ENCODE measurements around the gene RARB. TPM values are rescaled to one million over a fixed set of nuclear protein-coding genes. Genes with fewer than 3 reads are reported as not detected.

Gene RARB
- total RNA-seq, 4 donors from 2014 or later: 0.34 to 1.6 (median 1.0) TPM

- no peak for TF ChIP-seq CTCF (IDR thresholded peaks at IDR 0.05; ENCODE audit: low read depth)
These were observed 43.2 kb downstream of the RARB start for GRCh38 chr3:25471081-25471768.

- TF ChIP-seq CTCF (IDR thresholded peaks at IDR 0.05; ENCODE audit: low read depth): no peak
These were observed 44.1 kb downstream of the RARB start for GRCh38 chr3:25472153-25472552.

- TF ChIP-seq CTCF (IDR thresholded peaks at IDR 0.05; ENCODE audit: low read depth): no peak
These were observed 44.7 kb downstream of the RARB start for GRCh38 chr3:25472731-25473130.

- no peak for TF ChIP-seq CTCF (IDR thresholded peaks at IDR 0.05; ENCODE audit: low read depth)
These were observed 45.2 kb downstream of the RARB start for GRCh38 chr3:25473246-25473645.

GRCh38 chr3:25474052-25474451, 46.0 kb downstream of the RARB start:
- no peak for TF ChIP-seq CTCF (IDR thresholded peaks at IDR 0.05; ENCODE audit: low read depth)

GRCh38 chr3:25476639-25477038, 48.6 kb downstream of the RARB start:
- TF ChIP-seq CTCF (IDR thresholded peaks at IDR 0.05; ENCODE audit: low read depth): no peak

GRCh38 chr3:25478211-25478757, 50.2 kb downstream of the RARB start:
- no peak for TF ChIP-seq CTCF (IDR thresholded peaks at IDR 0.05; ENCODE audit: low read depth)

Measured in subcutaneous adipose tissue (tissue), 4 donors.